GM19238 (cell line): ENCODE data around the gene XRCC5.

Experiments
- DNase-seq: peaks from one replicate; pipeline ENCODE4 v3.0.0; 2011; ENCODE audit warnings: low spot score; ENCODE audit not compliant: insufficient read length

XRCC5 gene

DNA sequence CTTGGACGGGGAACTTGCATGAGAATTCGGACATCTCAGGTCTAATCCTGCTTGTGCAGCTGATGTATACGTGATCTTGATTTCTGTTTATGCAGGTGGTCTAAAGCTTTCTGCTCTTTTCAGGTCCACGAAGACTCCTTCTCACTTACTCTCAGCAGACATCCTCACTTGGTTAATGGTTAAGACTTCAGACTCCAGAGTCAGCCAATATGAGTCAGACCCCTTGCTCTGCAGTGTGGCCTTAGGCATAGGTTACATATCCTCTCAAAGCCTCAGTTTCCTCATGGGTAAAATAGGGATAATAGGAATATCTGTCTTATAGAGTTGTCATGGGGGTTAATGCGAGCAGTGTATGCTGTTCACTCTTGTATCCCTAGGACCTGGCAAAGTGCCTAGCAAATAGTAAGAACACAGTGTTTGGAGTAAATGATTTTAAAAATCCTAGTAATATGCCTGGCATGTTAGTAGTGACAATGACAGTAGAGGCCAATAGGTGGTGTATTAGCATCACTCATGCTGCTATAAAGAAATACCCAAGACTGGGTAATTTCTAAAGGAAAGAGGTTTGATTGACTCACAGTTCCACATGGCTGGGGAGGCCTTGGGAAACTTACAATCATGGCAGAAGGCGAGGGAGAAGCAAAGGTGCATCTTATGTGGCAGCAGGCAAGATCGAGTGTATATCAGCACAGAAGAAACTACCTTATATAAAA, 42.3 kb downstream of the XRCC5 start:
- DNase-seq, result no peak

DNA sequence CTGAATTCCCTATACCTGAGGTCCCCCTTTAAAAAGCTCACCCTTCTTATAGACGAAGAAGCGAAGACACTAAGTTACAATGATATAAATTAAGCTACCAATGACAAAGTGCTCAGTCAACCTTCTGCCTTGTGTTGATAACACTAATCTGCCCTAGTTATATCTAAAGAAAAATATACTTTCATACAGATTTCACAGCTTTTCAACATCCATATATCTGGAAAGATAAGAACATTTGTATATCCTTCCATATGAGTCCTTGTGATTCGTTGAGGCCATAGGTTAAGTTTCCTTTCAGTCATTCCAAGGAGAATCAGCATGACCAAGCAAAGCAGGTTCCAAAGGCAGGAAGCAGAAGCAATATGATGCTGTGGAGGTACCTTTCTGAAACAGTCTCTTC, 46.8 kb downstream of the XRCC5 start:
- DNase-seq, result no peak

DNA sequence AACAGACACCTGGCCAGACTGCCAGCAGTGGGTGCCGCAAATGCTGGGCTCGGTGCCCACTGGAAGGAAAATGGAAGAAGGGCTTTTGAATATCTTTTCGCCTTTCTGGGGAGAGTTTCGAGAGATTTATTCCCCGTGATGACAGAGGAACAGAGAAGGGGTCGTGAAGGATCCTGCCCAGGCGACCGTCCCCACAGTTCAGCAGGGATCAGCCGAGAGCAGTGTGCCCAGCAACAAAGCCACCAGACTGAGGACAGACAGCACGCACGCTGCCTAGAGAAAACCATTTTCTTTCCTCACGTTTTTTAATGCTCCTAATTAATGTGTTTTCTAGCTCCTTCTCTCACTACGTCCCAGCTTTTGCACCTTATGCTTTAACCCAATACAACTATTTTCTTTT, 47.7 kb downstream of the XRCC5 start:
- no peak for DNase-seq

DNA sequence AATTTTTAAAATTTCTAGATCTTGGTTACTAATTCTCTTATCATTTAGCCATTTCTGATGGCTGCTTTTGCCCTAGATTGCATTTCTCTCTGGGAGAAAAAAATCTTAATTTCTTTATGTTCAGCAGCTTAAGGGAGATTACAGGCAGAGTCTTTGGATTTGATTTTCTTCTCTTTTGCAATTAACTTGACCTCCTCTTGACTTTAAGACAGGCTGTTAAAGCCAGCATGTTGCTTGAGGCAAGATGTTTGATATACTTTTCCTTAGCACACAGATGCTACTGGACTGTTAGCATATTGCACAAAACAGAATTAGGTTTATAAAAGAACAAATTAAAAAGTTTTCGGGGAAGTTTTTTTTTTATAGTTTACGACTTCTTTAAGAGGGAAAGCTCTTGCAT, 50.0 kb downstream of the XRCC5 start:
- DNase-seq, result no peak

DNA sequence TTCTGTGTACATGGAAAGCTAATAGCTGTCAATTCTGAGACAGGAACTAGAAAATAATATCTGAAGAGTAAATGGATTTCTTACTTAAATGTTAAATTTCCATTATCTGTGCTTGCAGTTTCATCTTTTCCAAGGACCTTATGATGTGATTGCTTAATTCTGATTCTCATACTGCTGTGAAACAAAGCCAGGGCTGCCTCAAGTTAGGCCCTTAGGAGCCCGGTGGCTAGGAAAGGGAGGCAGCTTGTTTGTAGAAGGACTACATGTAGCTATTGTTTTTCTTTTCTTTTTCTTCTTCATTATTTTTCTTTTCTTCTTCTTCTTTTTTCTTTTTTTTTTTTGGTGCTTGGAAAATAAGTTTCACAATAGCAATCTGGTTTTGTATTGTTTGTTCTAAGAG, 50.5 kb downstream of the XRCC5 start:
- DNase-seq, result no peak

DNA sequence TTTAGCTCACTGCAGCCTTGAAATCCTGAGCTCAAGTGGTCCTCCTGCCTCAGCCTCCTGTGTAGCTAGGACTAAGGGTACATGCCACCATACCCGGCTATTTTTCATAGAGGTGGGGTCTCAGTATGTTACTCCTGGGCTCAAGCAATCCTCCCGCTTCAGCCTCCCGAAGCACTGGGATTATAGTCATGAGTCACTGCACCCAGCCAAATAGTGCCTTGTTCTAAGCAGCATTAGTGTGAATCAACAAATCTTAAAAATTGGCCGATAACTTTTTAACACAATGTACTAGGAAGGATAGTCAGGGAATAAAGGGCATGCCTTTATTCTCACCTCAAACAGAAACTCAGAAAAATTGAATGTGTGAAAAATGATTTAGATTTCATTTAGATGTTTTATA, 51.6 kb downstream of the XRCC5 start:
- no peak for DNase-seq

DNA sequence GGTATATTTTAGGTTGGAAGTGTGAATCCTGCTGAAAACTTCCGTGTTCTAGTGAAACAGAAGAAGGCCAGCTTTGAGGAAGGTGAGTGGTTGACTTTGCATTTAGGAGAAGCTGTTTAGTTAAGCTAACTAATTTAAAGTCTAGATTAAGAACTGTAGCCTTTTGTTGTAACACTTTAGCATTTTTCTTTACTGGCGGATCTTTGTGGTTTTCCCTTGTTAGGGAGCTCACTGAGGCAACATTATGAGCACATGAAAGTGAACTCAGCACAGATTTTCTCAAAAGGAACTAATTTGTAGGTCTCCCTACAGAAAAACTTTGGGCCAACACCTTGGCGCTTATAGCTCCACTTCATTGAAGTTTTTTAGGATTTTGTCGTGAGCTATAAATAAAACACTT, 52.8 kb downstream of the XRCC5 start:
- DNase-seq, result no peak

DNA sequence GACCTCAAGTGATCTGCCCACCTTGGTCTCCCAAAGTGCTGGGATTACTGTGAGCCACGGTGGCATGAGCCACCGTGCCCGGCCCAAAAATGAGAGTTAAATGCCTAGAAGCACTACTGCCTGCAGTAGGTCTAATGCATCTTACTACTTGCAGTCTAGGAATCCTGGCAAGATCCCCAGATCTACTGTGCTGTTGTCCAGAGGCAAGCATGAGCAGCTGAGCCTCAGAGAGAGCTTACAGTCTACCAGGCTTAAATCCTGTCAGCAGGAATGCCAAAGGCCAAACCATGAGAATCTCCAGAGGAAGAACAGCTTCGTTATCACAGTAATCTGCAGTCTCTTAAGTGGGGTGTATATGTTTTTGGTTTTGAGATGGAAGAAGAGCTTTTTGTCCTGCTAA, 54.4 kb downstream of the XRCC5 start:
- no peak for DNase-seq

DNA sequence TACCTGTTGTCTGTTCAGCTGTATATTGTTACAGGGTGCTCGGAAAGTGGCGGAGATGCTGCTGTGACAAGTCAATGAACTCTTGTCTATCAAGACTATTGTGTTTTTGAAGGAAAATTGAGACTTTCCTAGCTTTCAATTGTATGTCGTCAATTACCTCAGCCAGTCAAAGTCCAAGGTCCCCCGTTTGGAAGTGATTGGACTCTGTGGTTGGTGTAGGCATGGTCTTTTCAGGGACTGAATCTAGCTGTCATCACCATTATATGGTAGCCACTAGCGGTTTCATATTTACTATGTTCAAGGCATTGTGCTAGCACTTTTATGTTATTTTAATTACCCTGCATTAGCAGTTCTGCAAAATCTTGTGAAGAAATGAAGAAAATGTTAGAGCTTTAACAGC, 54.9 kb downstream of the XRCC5 start:
- DNase-seq, result no peak

DNA sequence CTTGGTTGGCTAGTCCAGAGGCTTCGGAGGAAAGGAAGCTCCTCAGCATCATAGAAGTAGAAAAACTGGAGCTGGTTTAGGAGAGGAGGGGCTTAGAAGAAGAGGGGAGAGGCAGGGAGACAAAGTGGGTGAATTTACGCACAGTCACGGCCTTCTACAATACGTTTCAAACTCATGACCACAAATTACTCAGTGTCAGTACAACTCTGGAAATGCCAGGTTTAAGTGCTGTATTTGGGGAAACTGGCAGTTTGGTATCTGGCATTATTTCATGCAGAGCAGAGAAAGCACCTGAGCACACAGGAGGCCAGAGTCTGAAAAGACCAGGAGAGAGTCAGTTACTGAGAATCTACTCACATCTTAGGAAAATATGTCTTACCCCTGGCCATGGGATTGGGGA, 55.4 kb downstream of the XRCC5 start:
- no peak for DNase-seq

DNA sequence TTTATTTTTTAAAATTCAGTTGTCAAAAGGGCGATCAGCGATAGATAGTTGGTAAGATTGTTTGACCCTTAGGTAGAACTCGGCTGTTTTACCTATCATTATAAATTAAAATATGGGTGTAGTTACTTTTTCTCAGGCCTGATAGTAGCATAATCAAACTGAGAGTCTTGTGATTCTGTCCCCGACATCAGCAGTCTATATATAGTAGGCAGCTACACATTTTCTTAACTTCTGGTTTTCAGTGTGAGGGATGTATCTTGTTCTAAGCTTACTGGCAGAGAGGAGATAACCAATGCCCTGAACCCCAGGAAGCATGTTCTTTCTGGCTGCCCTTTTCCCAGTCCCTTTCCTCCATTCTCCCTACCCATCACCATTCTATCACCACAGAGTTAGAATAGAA, 56.6 kb downstream of the XRCC5 start:
- DNase-seq, result no peak

DNA sequence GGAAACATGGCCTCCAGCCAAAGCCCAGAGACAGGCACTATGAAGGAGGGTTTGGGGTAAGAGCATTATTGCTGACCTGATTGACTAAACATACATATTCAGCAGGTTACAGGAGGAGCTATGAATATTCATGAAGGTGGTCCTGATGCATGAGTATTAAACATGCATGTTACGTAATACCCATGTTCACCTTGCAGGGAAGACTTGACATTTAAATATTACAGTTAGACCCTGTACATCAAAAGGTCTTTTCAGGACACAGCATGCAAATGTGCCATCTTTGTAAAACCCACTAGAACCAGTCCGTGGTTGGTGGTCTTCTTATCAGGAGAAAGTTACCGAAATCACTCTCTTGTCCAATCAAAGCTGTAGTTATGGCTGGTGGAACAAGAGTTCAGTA, 59.9 kb downstream of the XRCC5 start:
- no peak for DNase-seq

DNA sequence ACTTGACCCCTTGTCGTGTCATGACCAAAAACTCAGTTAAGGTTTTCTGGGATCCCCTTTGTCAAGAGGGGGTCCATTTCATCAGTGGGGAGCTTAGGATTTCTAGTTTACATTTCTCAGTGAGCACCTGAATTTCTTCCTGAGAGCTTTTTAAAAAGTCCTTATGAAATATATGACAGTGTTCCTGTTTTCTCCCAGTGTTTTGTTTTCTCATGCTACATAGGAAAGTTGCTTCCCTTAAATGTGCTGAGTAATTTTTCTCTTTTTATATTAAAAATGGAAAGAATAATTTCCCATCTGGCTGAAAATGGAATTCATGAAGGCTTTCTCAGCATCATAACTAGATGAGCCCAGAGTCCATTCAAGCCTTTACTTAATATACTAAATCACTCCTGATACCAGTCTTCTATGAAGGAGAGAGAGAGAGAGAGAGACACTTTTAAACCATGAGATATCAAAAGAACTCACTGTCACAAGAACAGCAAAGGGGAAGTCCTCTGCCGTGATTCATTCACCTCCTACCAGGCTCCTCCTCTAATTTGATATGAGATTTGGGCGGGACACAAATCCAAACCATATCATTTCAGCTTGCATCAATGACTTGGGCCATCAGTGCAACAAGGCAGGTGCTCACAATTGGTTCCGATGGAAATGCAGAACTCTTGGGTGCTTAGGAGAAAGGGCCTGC, 61.1 kb downstream of the XRCC5 start:
- no peak for DNase-seq

DNA sequence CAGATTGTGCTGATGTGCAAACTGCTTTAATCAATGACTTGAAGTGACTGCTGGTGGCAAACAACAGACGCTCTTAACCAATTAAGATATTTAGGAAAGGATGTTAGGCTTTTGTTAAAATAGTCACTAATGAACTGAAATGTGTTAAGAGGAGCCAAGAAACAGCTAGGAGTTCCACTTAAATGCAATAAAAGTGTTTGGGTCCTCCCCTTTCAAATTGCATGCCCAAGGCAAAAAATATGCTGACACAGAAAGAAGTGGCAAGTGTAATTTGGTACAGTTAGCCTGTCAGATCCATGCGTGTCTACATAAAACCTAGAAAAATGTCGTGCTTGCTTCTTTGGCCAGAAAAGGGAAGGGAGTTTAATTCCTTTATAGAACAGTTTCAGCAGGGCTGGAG, 61.9 kb downstream of the XRCC5 start:
- DNase-seq, result no peak

DNA sequence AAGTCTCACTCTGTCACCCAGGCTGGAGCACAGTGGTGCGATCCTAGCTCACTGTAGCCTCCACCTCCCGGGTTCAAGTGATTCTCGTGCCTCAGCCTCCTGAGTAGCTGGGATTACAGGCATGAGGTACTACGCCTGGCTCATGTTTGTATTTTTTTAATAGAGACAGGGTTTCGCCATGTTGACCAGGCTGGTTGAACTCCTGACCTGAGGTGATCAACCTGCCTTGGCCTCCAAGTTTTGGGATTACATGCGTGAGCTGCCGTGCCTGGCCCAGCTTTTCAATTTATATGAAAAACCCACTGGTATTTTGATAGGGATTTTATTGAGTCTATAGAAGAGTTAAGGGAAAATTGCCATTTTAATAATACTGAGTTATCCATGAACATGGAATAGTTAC, 63.3 kb downstream of the XRCC5 start:
- no peak for DNase-seq

DNA sequence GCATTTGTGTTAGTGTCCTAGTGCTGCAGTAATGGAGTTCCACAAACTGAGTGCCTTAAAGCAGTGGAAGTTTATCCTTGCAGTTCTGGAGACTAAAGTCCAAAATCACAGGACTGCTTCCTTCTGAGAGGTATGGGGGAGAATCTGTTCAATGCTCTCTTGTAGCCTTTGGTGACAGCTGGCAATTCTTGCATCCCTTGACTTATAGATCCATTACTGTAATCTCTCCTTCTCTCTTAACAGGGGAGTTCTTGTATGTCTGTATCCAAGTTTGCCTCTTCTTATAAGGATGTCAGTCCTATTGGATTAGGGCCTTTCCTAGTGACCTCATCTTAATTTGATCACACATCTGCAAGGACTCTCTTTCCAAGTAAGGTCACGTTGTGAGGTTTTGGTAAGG, 69.9 kb downstream of the XRCC5 start:
- DNase-seq, result no peak

DNA sequence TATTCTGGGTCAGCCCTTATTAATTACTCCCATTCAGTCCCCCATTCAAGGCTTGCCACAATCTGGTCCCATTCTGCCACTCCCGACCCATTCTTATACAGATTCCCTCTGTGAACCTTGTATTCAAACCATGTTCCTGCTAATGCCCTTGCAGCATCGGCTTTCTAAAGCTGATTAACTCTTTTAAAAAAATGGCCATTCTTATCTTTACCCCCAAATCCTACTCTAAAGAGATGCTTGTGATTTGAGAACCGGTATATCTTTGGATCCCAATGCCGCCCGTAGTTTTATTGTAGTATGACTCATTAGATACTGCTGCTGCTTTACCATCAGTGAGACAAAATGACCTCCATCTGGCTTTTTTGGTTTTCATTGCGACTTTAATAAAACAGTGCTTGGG, 72.2 kb downstream of the XRCC5 start:
- no peak for DNase-seq

DNA sequence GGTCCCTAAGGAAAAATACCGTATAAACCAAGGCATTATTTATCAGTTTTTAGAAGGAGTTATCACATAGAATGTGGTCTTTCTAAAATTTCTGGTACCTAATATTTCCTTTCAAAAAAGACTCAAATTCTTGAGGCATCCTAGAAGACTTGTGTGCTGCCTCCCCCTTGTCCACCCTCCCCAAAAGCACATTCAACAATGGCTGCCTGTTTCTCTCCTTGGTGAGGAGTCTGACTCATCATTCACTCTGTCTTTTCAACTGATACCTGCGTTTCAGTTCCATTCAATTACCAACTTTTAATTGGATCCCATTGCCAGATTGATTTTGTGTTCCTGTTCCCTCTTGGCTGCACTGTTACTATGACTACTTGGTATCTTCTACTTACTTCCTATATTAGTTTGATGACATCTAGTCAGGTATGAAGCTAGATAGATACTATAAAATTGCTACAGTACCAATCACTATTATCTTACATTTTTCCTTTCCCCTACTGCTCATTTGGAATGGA, 72.9 kb downstream of the XRCC5 start:
- no peak for DNase-seq

DNA sequence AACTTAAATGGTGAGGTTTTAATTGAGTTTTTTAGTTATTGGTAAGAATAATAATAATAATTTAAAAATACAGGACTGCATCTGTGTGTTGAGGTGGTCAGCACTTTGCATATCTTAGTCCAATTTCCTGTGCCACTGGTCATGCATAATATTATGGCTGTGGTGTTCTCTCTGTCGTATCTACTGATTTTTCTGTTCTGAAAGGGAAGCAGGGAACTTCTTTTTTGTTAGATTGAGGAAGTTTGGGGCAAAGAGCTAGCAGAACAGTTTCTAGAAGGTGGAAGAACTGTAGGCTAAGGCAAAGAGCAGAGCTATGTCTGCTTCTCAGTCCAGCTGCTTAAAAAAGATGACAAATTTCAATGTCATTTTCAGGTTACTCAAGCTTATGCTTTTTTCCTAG, 74.3 kb downstream of the XRCC5 start:
- no peak for DNase-seq

DNA sequence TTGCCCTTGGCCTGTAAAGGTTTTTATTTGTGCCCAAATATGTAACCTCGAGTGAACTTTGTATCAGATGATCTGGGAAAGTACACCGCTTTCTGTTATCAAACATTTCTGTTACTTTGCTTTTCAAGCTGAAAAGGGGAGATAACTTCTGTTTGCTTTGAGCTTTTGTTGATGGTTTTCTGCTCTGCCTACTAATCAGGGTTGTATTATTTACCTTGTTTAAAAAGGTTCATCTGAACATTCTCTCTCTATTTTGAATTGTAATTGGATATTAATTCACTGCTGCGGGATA, 79.4 kb downstream of the XRCC5 start:
- DNase-seq, result no peak

DNA sequence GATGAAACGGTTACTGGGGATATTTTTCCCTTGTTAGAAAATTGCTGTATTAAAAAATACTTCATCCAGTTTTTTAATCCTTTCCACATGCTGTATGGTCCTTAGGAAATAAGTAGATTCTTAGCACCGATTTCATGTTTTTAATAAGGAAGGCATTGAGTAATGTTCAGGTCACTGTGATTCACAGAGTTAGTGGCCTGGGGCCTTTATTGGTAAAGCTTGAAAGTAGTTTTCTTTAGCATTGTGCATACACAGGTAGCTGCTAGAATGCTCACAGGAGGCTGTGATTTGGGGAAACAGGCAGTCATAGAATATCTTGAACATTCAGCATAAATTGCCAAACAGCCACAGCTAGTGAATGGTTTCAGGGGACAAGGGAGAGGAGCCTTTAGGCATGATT, 79.8 kb downstream of the XRCC5 start:
- DNase-seq, result no peak

DNA sequence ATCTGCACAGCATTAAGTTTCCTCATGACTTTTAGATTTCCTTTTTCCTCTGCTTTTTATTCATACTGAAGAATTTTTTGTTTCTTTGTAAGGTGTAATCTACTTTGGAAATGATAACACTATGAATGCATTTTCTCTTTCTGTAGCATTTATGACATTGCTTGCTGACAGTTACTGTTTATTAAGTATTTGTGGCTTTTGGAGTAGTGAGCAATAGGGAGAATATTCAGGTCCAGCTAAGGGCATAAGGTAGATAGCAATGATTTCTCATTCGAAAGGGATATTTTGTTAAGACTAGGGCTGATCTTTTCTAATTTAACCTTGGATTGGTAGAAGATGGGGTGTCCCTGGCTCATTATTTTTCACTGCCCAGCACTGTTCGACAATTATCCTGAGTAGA, 80.3 kb downstream of the XRCC5 start:
- no peak for DNase-seq

DNA sequence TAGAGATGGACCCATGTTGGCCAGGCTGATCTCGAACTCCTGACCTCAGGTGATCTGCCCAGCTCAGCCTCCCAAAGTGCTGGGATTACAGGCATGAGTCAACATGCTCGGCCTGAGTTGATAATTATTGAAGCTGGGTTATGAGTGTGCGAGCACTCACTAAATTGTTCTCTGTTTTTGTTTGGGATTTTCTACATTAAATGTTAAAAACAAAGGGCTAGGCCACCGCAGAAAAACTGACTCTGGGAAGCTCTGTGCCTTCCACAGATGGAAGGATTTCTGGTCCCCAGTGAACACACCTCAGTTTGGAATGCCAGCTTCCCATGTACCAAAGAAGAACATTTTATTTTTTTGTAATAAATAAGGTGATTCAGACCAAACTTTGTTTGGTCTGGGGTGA, 83.0 kb downstream of the XRCC5 start:
- DNase-seq, result no peak

DNA sequence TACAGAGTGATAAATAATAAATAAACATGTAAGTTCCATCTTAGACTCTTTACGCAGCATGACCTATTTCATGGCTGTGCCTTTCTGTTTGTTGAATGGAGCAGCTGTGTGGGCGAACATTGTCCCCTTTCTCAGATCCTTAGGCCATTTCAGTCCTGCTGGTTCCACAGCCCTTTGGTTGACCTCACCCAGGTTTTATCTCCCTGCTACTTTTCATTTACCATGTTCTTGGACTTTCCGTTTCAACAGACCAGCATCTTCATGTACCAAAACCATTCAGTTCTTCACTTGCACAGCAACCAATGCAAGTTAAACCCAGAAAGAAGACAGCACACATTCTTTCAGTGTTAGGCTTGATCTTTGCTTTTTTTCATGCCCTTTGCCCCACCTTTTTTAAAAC, 83.8 kb downstream of the XRCC5 start:
- no peak for DNase-seq
